Measurements from ENCODE around the gene OR51V1. TPM values are rescaled to one million over a fixed set of nuclear protein-coding genes. Genes with fewer than 3 reads are reported as not detected.

Gene OR51V1
- total RNA-seq, 4 donors from 2014 or later = not detected

DNA sequence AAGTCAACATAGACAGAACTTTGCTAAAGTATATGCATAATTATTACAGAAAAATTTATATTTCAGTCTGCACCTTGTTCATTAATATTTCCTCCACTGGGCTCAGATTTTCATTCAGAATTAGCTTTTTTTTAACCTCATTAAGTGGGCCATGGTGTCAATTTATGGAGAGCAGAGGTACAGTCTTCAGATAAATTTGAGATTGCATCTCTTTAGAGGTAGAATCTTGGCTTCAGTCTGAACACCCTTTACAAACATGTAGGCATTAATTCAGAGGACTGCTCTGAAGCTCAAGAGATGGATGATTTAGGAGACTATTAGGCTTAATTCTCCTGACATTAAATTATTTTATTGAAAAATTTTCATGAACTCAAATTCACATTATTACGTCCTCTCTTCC is 29.8 kb upstream of the OR51V1 start:
- 79 to 93% methylated on average over 1 of the region's 1 CpG for WGBS, 2 donors (ENCODE audit: low coverage in 1 of 2)
- DNase-seq = no peak
- H3K4me1 ChIP-seq = no peaks in the 10 kb centered on the region
- TF ChIP-seq POLR2AphosphoS5 (IDR thresholded peaks at IDR 0.05) (no peak), EP300 (IDR thresholded peaks at IDR 0.05; ENCODE audit: low read depth) (no peak), POLR2A (IDR thresholded peaks at IDR 0.05) (no peak)
- TF ChIP-seq, protein P1, sequence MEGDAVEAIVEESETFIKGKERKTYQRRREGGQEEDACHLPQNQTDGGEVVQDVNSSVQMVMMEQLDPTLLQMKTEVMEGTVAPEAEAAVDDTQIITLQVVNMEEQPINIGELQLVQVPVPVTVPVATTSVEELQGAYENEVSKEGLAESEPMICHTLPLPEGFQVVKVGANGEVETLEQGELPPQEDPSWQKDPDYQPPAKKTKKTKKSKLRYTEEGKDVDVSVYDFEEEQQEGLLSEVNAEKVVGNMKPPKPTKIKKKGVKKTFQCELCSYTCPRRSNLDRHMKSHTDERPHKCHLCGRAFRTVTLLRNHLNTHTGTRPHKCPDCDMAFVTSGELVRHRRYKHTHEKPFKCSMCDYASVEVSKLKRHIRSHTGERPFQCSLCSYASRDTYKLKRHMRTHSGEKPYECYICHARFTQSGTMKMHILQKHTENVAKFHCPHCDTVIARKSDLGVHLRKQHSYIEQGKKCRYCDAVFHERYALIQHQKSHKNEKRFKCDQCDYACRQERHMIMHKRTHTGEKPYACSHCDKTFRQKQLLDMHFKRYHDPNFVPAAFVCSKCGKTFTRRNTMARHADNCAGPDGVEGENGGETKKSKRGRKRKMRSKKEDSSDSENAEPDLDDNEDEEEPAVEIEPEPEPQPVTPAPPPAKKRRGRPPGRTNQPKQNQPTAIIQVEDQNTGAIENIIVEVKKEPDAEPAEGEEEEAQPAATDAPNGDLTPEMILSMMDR (IDR thresholded peaks at IDR 0.05) = no peak
- H3K4me3 ChIP-seq = no peak overlapping the region
- in situ Hi-C loops (cut with MboI; ENCODE audit: low pct_ligation_motif_present in 1 of 4, low pct_unique_long_range_greater_than_20kb in 1 of 4, low sequenced_read_pairs in 3 of 4) (no loop called here), intact Hi-C loops (cut with DNase I; ENCODE audit: low total_unique reads) (no loop called here)
- H3K9me3 ChIP-seq = no peaks in the 10 kb centered on the region
- no peak overlapping the region for H3K27ac ChIP-seq
- H3K27me3 ChIP-seq = no peaks in the 10 kb centered on the region
- no peaks in the 10 kb centered on the region for H3K36me3 ChIP-seq

DNA sequence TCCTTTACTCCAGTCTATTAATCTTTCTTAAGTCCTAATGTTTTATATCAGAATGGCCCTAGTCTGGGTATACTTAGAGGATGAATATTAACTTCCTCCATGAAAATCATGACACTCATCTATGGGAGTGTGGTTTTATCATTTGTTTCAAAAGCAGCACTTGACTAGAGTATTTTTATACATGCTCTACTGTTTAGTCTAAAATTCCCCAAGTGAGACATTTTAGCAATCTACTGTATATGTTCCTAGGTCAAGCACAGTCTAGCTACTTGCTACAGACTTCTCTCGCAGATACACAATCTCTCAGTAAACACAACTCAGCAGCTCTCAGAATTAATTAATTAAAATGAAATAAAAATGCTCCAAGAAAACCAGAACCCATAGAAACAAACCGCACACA is 29.3 kb upstream of the OR51V1 start:
- no peaks in the 10 kb centered on the region for H3K36me3 ChIP-seq
- no peaks in the 10 kb centered on the region for H3K9me3 ChIP-seq
- WGBS, 2 donors (ENCODE audit: low coverage in 1 of 2) = 64 to 80% methylated on average over 2 of the region's 2 CpGs
- no peak overlapping the region for H3K27ac ChIP-seq
- intact Hi-C loops (cut with DNase I; ENCODE audit: low total_unique reads) (no loop called here), in situ Hi-C loops (cut with MboI; ENCODE audit: low pct_ligation_motif_present in 1 of 4, low pct_unique_long_range_greater_than_20kb in 1 of 4, low sequenced_read_pairs in 3 of 4) (no loop called here)
- no peak for TF ChIP-seq EP300 (IDR thresholded peaks at IDR 0.05; ENCODE audit: low read depth)
- no peak for TF ChIP-seq POLR2AphosphoS5 (IDR thresholded peaks at IDR 0.05)
- TF ChIP-seq, protein P1 (IDR thresholded peaks at IDR 0.05) = no peak
- TF ChIP-seq POLR2A (IDR thresholded peaks at IDR 0.05) = no peak
- no peaks in the 10 kb centered on the region for H3K27me3 ChIP-seq
- DNase-seq = no peak
- no peak overlapping the region for H3K4me3 ChIP-seq
- no peaks in the 10 kb centered on the region for H3K4me1 ChIP-seq

DNA sequence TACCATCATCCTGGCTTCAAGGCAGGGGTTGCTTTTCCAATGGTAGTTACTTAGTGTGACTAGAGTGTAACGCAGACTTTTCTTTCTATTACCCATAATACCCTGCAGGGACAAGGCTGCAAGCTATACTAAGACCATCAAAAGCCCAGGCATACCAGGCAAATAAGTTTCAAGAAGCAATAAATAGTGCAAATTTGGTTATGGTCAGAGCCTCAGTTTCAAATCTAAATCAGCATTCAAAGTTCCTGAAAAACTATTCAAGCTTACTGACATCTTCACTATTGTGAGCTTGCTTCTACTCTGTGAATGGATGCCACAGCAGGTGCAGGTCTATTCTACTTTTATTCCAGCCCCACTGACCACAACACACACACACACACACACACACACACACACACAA is 28.9 kb upstream of the OR51V1 start:
- Histone ChIP-seq H3K27me3 (no peaks in the 10 kb centered on the region), H3K4me1 (no peaks in the 10 kb centered on the region), H3K9me3 (no peaks in the 10 kb centered on the region), H3K27ac (no peak overlapping the region), H3K4me3 (no peak overlapping the region), H3K36me3 (no peaks in the 10 kb centered on the region)
- in situ Hi-C loops (cut with MboI; ENCODE audit: low pct_ligation_motif_present in 1 of 4, low pct_unique_long_range_greater_than_20kb in 1 of 4, low sequenced_read_pairs in 3 of 4) = no loop called here
- WGBS, 2 donors (ENCODE audit: low coverage in 1 of 2) = 81 to 83% methylated on average over 1 of the region's 1 CpG
- DNase-seq = no peak
- TF ChIP-seq EP300 (IDR thresholded peaks at IDR 0.05; ENCODE audit: low read depth) (no peak), POLR2AphosphoS5 (IDR thresholded peaks at IDR 0.05) (no peak), POLR2A (IDR thresholded peaks at IDR 0.05) (no peak)
- TF ChIP-seq, protein P1 (IDR thresholded peaks at IDR 0.05) = no peak
- intact Hi-C loops (cut with DNase I; ENCODE audit: low total_unique reads) = no loop called here

DNA sequence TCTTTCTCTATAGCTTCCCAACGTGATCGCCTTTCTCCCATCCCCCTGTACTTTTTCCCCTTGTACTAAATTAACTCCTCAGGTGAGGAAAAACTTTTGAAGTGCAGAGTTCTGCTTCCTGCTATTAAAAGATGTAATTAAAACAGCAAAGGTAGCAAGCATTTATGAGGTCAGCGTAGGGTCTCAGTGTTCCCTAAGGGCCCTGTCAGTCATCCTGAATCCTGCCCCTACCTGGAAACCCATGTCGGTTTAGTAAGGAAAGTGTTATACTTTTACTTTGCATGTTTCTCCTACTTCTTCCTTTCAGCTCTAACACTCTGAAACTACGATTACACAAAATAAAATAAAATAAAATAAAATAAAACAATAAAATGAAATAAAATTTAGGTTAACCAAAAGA is 27.6 kb upstream of the OR51V1 start:
- H3K36me3 ChIP-seq = no peaks in the 10 kb centered on the region
- H3K27me3 ChIP-seq = no peaks in the 10 kb centered on the region
- DNase-seq = no peak
- TF ChIP-seq POLR2AphosphoS5 (IDR thresholded peaks at IDR 0.05) (no peak), EP300 (IDR thresholded peaks at IDR 0.05; ENCODE audit: low read depth) (no peak), POLR2A (IDR thresholded peaks at IDR 0.05) (no peak)
- TF ChIP-seq, protein P1 (IDR thresholded peaks at IDR 0.05) = no peak
- no peaks in the 10 kb centered on the region for H3K9me3 ChIP-seq
- intact Hi-C loops (cut with DNase I; ENCODE audit: low total_unique reads) = no loop called here
- WGBS, 2 donors (ENCODE audit: low coverage in 1 of 2) = 58 to 59% methylated on average over 5 of the region's 5 CpGs
- H3K4me3 ChIP-seq = no peak overlapping the region
- no peak overlapping the region for H3K27ac ChIP-seq
- in situ Hi-C loops (cut with MboI; ENCODE audit: low pct_ligation_motif_present in 1 of 4, low pct_unique_long_range_greater_than_20kb in 1 of 4, low sequenced_read_pairs in 3 of 4) = no loop called here
- H3K4me1 ChIP-seq = no peaks in the 10 kb centered on the region

Measured in transverse colon (tissue), 4 donors.